MCF 10A (cell line): ENCODE data around the gene TNIK. TPM values are rescaled to one million over a fixed set of nuclear protein-coding genes. Genes with fewer than 3 reads are reported as not detected.

Source experiments
- BruUV-seq: library from RNA; stranded (reverse); fragments of 400-500 nt; replicated peaks from 2 replicates; lab custom pipeline; 2021; lab: Mats Ljungman, UMichigan
- CTCF ChIA-PET: fragments of 300-600 bp; sonication (Branson Sonifier 250); formaldehyde crosslinking; extraction: SDS; loops from one replicate; lab custom pipeline; 2021; ENCODE audit warnings: antibody characterized with exemption, inconsistent platforms; lab: Yijun Ruan, JAX
- POLR2A ChIA-PET: fragments of 300-600, 350-650 bp; sonication (Branson Sonifier 250); formaldehyde crosslinking; extraction: SDS; loops from one replicate; lab custom pipeline; 2020; ENCODE audit warnings: antibody characterized with exemption, inconsistent platforms; lab: Yijun Ruan, JAX
- DNase-seq: peaks from one replicate; pipeline ENCODE4 v3.0.0-alpha.2; 2018; ENCODE audit not compliant: unreplicated experiment
- H3K27ac Mint-ChIP-seq: one replicate; pipeline ENCODE4 v1.8.0; 2022; ENCODE audit warnings: mild to moderate bottlenecking, low read depth, mixed read lengths; ENCODE audit not compliant: unreplicated experiment
- H3K27me3 Mint-ChIP-seq: one replicate; pipeline ENCODE4 v1.8.0; 2022; ENCODE audit warnings: mixed read lengths; ENCODE audit not compliant: insufficient read depth, unreplicated experiment
- H3K36me3 Mint-ChIP-seq: one replicate; pipeline ENCODE4 v1.8.0; 2022; ENCODE audit warnings: mild to moderate bottlenecking, moderate library complexity, mixed read lengths; ENCODE audit not compliant: insufficient read depth, unreplicated experiment
- H3K4me1 Mint-ChIP-seq: one replicate; pipeline ENCODE4 v1.8.0; 2022; ENCODE audit warnings: mixed read lengths; ENCODE audit not compliant: insufficient read depth, unreplicated experiment
- H3K4me3 Mint-ChIP-seq: one replicate; pipeline ENCODE4 v1.8.0; 2022; ENCODE audit warnings: mild to moderate bottlenecking, moderate library complexity, mixed read lengths; ENCODE audit not compliant: unreplicated experiment
- H3K9me3 Mint-ChIP-seq: one replicate; pipeline ENCODE4 v1.8.0; 2022; ENCODE audit warnings: mixed read lengths; ENCODE audit not compliant: unreplicated experiment
- intact Hi-C: fragments of 100-400 bp; cut with micrococcal nuclease; formaldehyde crosslinking; loops from 2 replicates; pipeline ENCODE4 v1.14.1; 2022
- total RNA-seq: library from RNA; stranded (reverse); gene quantifications from 2 replicates; pipeline ENCODE4 v1.2.3, GENCODE V29; 2022
- TF ChIP-seq, protein P1 (sequence below): fragments of 200-600 bp; IDR thresholded peaks from one replicate; pipeline ENCODE4 v1.8.0; 2022; ENCODE audit warnings: antibody characterized with exemption, mild to moderate bottlenecking; ENCODE audit not compliant: unreplicated experiment

TNIK gene
- total RNA-seq, 1 experiment from 2014 or later: 3.4 TPM

DNA sequence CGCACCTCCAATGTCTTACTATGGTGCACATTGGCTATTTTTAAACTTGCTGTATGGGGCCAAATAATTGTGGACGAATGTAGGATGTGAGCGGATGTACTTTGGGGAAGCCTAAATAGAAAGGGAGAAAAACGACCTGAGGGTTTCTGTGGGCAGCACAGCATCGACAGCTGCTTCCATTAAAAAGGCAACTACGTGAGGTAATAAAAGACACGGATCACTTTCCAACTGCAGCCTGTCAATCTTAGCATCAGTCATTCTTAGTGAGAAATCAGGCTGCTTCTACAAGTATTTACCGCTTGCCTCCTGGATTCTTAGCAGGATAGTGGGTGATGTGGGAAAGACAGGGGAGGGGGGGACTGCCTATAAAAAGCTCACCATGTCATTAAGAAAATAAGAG is 247.0 kb downstream of the TNIK start:
- H3K4me1 Mint-ChIP-seq: no peaks in the 10 kb centered on the region
- POLR2A ChIA-PET: no interaction called here

DNA sequence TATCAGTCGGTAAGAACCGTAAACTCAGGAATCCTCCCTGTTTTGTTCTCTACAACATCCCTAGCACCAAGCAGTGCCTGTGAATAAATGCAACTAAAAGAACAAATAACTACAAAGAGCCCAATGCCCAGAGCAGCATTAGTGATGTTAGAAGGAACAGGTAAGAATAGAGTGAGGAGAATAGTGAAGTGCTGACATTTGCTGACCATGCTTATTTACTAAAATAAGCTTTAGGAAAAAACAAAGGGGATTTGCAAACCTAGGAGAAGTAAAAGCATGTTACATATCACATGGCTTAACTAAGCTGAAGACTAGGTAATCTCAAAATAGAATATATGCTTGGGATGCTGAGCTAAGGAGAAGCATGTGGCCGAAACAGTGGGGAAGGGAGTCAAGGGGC is 247.6 kb downstream of the TNIK start:
- H3K27ac Mint-ChIP-seq: no peak overlapping the region
- TF ChIP-seq, protein P1, sequence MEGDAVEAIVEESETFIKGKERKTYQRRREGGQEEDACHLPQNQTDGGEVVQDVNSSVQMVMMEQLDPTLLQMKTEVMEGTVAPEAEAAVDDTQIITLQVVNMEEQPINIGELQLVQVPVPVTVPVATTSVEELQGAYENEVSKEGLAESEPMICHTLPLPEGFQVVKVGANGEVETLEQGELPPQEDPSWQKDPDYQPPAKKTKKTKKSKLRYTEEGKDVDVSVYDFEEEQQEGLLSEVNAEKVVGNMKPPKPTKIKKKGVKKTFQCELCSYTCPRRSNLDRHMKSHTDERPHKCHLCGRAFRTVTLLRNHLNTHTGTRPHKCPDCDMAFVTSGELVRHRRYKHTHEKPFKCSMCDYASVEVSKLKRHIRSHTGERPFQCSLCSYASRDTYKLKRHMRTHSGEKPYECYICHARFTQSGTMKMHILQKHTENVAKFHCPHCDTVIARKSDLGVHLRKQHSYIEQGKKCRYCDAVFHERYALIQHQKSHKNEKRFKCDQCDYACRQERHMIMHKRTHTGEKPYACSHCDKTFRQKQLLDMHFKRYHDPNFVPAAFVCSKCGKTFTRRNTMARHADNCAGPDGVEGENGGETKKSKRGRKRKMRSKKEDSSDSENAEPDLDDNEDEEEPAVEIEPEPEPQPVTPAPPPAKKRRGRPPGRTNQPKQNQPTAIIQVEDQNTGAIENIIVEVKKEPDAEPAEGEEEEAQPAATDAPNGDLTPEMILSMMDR: no peak
- no peak overlapping the region for H3K4me3 Mint-ChIP-seq
- BruUV-seq: no TSS peak
- H3K4me1 Mint-ChIP-seq: no peaks in the 10 kb centered on the region
- H3K36me3 Mint-ChIP-seq: peaks cover 5% of the 10 kb centered on the region
- ChIA-PET CTCF (no interaction called here), POLR2A (interaction anchor here (0.6 kb wide), 1 partner anchor 263 kb away, joined by 3 read pairs; no protein-coding TSS in a partner anchor)
- DNase-seq: no peak
- intact Hi-C loops: no loop called here
- H3K27me3 Mint-ChIP-seq: no peaks in the 10 kb centered on the region
- H3K9me3 Mint-ChIP-seq: no peaks in the 10 kb centered on the region

More for the DNA sequence above, 247.0 kb downstream of the TNIK start:
- Mint-ChIP-seq H3K4me3 (no peak overlapping the region), H3K27me3 (no peaks in the 10 kb centered on the region), H3K27ac (no peak overlapping the region), H3K36me3 (peaks cover 5% of the 10 kb centered on the region), H3K9me3 (no peaks in the 10 kb centered on the region)
- BruUV-seq: no TSS peak
- TF ChIP-seq, protein P1: no peak
- intact Hi-C loops: no loop called here
- CTCF ChIA-PET: no interaction called here
- DNase-seq: no peak

DNA sequence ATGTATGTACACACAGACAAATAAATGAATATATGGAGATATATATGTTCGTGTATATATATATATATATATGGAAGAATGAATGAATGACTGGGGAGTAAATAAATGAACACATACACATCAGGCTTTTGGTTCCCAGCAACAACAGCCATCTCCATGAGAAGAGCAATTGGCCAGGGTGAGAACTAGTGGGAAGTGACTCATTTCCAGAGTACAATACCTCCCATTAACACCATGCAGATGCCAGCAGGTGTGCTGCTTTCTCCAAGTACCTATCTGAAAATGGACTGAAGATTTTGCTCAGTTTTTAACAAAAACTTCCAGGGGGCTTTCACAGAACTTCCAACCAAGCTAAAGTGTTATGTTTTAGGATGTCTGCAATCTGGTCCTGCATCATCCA is 253.9 kb downstream of the TNIK start:
- ChIA-PET CTCF (interaction anchor here (0.6 kb wide), 3 partner anchors 10 to 361 kb away, joined by 3 to 4 read pairs (median 4); no protein-coding TSS in a partner anchor), POLR2A (interaction anchor here (0.5 to 1.0 kb wide), 2 partner anchors 60 to 92 kb away, joined by 3 read pairs; no protein-coding TSS in a partner anchor)
- H3K4me3 Mint-ChIP-seq: no peak overlapping the region
- H3K4me1 Mint-ChIP-seq: no peaks in the 10 kb centered on the region
- H3K9me3 Mint-ChIP-seq: no peaks in the 10 kb centered on the region
- H3K27me3 Mint-ChIP-seq: no peaks in the 10 kb centered on the region
- TF ChIP-seq, protein P1: no peak
- BruUV-seq: no TSS peak
- intact Hi-C loops: no loop called here
- no peak for DNase-seq
- peaks cover 3% of the 10 kb centered on the region for H3K36me3 Mint-ChIP-seq
- no peak overlapping the region for H3K27ac Mint-ChIP-seq

DNA sequence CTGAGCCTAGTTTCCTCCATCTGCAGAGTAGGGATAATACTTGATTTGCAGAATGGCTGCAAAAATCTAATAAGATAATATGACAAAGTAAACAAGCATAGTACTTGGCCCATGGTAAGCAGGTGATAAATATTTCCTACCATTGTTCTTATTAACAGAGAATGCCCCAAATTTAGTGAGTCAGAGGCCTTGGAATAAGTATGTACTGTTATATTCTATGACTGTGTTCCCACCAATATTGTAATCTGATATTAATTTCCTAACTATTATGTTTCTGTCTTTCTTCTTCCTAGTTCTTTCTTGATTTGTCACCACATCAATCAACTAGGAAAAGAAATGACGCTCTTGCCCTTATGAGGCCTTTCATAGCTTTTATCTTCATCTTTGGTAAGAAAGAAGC is 255.3 kb downstream of the TNIK start:
- TF ChIP-seq, protein P1: no peak
- no peak overlapping the region for H3K4me3 Mint-ChIP-seq
- ChIA-PET CTCF (interaction anchor here (0.7 kb wide), 1 partner anchor 254 kb away, joined by 3 read pairs; no protein-coding TSS in a partner anchor), POLR2A (no interaction called here)
- no peak for DNase-seq
- no peaks in the 10 kb centered on the region for H3K27me3 Mint-ChIP-seq
- peaks cover under 1% of the 10 kb centered on the region for H3K4me1 Mint-ChIP-seq
- intact Hi-C loops: no loop called here
- BruUV-seq: no TSS peak
- H3K27ac Mint-ChIP-seq: no peak overlapping the region
- H3K36me3 Mint-ChIP-seq: no peaks in the 10 kb centered on the region
- no peaks in the 10 kb centered on the region for H3K9me3 Mint-ChIP-seq
